ENCODE measurements around the gene TLR10.

TLR10 gene

DNA sequence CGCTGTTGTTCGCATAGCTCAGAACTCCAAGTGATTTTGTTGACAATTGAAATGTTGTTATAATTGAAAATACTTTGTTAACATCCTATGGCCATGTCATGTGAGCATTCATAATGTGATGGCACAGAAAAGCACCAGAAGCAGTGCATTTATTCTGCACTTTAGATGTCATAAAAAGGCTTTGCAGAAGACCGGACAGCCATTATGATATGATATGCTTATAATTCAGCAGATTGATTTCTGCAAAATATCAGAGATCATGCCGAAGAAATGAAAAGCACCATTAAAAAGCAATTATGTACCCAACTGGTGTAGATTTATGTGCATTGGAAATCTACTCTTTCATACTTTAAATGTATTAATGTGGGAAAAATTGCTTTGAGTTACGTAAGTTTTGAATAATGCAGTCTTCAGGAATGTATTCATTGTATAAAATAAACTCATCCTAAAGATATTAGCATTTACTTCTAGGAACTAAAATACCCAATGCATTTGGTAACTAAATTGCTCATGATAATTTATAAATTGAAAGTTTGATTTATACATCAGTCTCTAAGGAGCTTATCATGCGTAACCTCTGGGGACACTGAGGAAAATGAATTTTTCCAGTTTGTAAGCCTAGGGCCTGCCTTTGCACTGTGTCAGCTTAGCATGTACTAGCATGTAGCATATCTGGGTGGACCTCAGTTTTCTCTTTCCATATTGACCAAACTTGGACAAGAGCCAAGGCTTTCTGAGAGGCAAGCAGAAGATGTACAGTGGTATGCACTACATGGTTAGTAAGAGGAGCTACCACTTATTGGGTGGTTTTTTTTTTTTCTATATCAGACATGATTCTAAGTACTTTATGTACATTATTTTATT, 43.6 kb downstream of the TLR10 start:
- no peaks in the 10 kb centered on the region for H3K79me2 ChIP-seq (ENCODE audit: insufficient read depth, low read length)

DNA sequence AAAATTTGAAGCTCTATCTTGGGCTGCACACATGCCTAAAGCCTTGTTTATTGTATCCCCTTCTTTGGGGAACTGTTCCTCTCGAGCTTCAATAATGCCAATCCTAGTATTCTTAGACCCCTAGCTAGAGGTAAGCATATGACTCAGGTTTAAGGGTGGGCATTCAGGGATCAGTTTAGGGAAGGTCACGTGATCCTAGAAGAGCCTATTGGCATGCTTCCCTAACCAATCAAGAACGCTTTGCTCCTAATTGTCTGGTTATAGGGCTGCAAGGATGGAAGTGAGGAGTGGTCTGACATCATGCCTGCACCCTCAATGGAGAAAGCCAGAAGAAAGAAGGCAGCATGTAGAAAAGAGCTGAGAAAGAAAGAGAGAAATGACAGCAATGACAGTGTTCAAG, 46.9 kb downstream of the TLR10 start:
- Histone ChIP-seq H3F3A (ENCODE audit: insufficient read depth, low read length) (no peaks in the 10 kb centered on the region), H3K9me2 (ENCODE audit: low read depth, low read length) (no peaks in the 10 kb centered on the region), H3K27ac (ENCODE audit: low read depth, low read length, poor library complexity, severe bottlenecking) (no peak overlapping the region), H3K9ac (ENCODE audit: low read length) (no peak overlapping the region), H4K20me1 (ENCODE audit: insufficient read depth, low read length) (no peaks in the 10 kb centered on the region), H3K4me1 (ENCODE audit: insufficient read depth, low read length, severe bottlenecking) (peaks cover 5% of the 10 kb centered on the region), H3K9me3 (ENCODE audit: low read length) (no peaks in the 10 kb centered on the region), H2AFZ (ENCODE audit: low read length) (no peak overlapping the region), H3K79me2 (ENCODE audit: insufficient read depth, low read length) (no peaks in the 10 kb centered on the region), H3K4me3 (ENCODE audit: low read depth, low read length, poor library complexity, severe bottlenecking) (no peak overlapping the region), H3K4me2 (ENCODE audit: low read length) (no peak overlapping the region), H3K36me3 (ENCODE audit: insufficient read depth, low read length) (no peaks in the 10 kb centered on the region), H3K27me3 (ENCODE audit: insufficient read depth, low read length) (no peaks in the 10 kb centered on the region)
- TF ChIP-seq EZH2 (IDR thresholded peaks at IDR 0.05; ENCODE audit: borderline replicate concordance, low read length): no peak
- TF ChIP-seq, protein P1, sequence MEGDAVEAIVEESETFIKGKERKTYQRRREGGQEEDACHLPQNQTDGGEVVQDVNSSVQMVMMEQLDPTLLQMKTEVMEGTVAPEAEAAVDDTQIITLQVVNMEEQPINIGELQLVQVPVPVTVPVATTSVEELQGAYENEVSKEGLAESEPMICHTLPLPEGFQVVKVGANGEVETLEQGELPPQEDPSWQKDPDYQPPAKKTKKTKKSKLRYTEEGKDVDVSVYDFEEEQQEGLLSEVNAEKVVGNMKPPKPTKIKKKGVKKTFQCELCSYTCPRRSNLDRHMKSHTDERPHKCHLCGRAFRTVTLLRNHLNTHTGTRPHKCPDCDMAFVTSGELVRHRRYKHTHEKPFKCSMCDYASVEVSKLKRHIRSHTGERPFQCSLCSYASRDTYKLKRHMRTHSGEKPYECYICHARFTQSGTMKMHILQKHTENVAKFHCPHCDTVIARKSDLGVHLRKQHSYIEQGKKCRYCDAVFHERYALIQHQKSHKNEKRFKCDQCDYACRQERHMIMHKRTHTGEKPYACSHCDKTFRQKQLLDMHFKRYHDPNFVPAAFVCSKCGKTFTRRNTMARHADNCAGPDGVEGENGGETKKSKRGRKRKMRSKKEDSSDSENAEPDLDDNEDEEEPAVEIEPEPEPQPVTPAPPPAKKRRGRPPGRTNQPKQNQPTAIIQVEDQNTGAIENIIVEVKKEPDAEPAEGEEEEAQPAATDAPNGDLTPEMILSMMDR (IDR thresholded peaks at IDR 0.05; ENCODE audit: low read length): no peak

More for the DNA sequence above, 43.6 kb downstream of the TLR10 start:
- no peaks in the 10 kb centered on the region for H4K20me1 ChIP-seq (ENCODE audit: insufficient read depth, low read length)
- H2AFZ ChIP-seq (ENCODE audit: low read length): no peak overlapping the region
- H3F3A ChIP-seq (ENCODE audit: insufficient read depth, low read length): no peaks in the 10 kb centered on the region
- no peaks in the 10 kb centered on the region for H3K9me2 ChIP-seq (ENCODE audit: low read depth, low read length)
- no peaks in the 10 kb centered on the region for H3K36me3 ChIP-seq (ENCODE audit: insufficient read depth, low read length)
- TF ChIP-seq, protein P1 (IDR thresholded peaks at IDR 0.05; ENCODE audit: low read length): no peak
- no peak for TF ChIP-seq EZH2 (IDR thresholded peaks at IDR 0.05; ENCODE audit: borderline replicate concordance, low read length)
- no peaks in the 10 kb centered on the region for H3K9me3 ChIP-seq (ENCODE audit: low read length)
- H3K27ac ChIP-seq (ENCODE audit: low read depth, low read length, poor library complexity, severe bottlenecking): no peak overlapping the region
- no peak overlapping the region for H3K4me3 ChIP-seq (ENCODE audit: low read depth, low read length, poor library complexity, severe bottlenecking)
- no peaks in the 10 kb centered on the region for H3K4me1 ChIP-seq (ENCODE audit: insufficient read depth, low read length, severe bottlenecking)
- no peak overlapping the region for H3K9ac ChIP-seq (ENCODE audit: low read length)
- H3K4me2 ChIP-seq (ENCODE audit: low read length): no peak overlapping the region
- no peaks in the 10 kb centered on the region for H3K27me3 ChIP-seq (ENCODE audit: insufficient read depth, low read length)

DNA sequence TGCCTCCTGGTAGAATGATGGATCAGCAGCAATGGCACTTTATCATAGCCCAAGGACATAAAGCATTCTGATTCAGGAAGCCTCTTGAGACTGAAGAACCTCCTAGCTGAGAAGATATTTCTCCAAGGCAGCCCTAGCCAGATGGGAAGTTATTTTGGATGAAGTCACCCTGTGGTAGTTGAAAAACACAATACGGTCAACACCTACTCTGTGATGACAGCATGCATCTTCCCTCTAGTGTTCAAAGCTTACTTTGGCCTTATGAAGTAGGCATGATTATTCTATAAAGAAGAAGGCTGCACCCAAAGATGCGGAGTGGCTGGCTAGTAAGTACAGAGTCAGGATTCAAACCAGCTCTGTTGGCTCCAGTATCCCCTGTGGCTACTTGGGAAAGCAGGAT, 47.9 kb downstream of the TLR10 start:
- H3K27ac ChIP-seq (ENCODE audit: low read depth, low read length, poor library complexity, severe bottlenecking): no peak overlapping the region
- no peak overlapping the region for H3K9ac ChIP-seq (ENCODE audit: low read length)
- no peaks in the 10 kb centered on the region for H3K9me2 ChIP-seq (ENCODE audit: low read depth, low read length)
- H3K4me2 ChIP-seq (ENCODE audit: low read length): no peak overlapping the region
- H4K20me1 ChIP-seq (ENCODE audit: insufficient read depth, low read length): no peaks in the 10 kb centered on the region
- no peaks in the 10 kb centered on the region for H3K27me3 ChIP-seq (ENCODE audit: insufficient read depth, low read length)
- TF ChIP-seq EZH2 (IDR thresholded peaks at IDR 0.05; ENCODE audit: borderline replicate concordance, low read length): no peak
- TF ChIP-seq, protein P1 (IDR thresholded peaks at IDR 0.05; ENCODE audit: low read length): no peak
- no peaks in the 10 kb centered on the region for H3K79me2 ChIP-seq (ENCODE audit: insufficient read depth, low read length)
- no peaks in the 10 kb centered on the region for H3F3A ChIP-seq (ENCODE audit: insufficient read depth, low read length)
- no peaks in the 10 kb centered on the region for H3K36me3 ChIP-seq (ENCODE audit: insufficient read depth, low read length)
- H3K9me3 ChIP-seq (ENCODE audit: low read length): no peaks in the 10 kb centered on the region
- H3K4me3 ChIP-seq (ENCODE audit: low read depth, low read length, poor library complexity, severe bottlenecking): no peak overlapping the region
- H3K4me1 ChIP-seq (ENCODE audit: insufficient read depth, low read length, severe bottlenecking): peaks cover 7% of the 10 kb centered on the region
- no peak overlapping the region for H2AFZ ChIP-seq (ENCODE audit: low read length)
